Stimulated activated CD4-positive, alpha-beta T cell treated with anti-CD3 and anti-CD28 coated beads, Interleukin-2, amount 100 ng/mL, for 24 hours (primary cell): ENCODE results near the gene KCNK1.
"Not testable (repeated sequence)": the region's sequence is repeated elsewhere in the genome, so short reads cannot be mapped to it uniquely, and the experiment has no call there.

ENCODE experiments used
- DNase-seq, 2 donors: peaks; one replicate each; pipeline ENCODE4 v3.0.0-alpha.2; 2020

KCNK1 gene

GRCh38 chr1:233608988-233609387 is 4.9 kb upstream of the KCNK1 start:
- no peak for DNase-seq

- no peak for DNase-seq
Measured at GRCh38 chr1:233609926-233610325, 4.0 kb upstream of the KCNK1 start.

GRCh38 chr1:233610628-233611027 is 3.3 kb upstream of the KCNK1 start:
- no peak for DNase-seq

- not testable (repeated sequence) for DNase-seq
Measured at GRCh38 chr1:233611363-233611762, 2.5 kb upstream of the KCNK1 start.

GRCh38 chr1:233614173-233614742 is 352 bp downstream of the KCNK1 start:
- DNase-seq, result peak in 1 of 2 donors; percentile 20

- DNase-seq, result no peak
Measured at GRCh38 chr1:233614743-233615521, 1.0 kb downstream of the KCNK1 start.

GRCh38 chr1:233615571-233615970 is 1.7 kb downstream of the KCNK1 start:
- no peak for DNase-seq

GRCh38 chr1:233617025-233617424 is 3.1 kb downstream of the KCNK1 start:
- no peak for DNase-seq

GRCh38 chr1:233619414-233619813 is 5.5 kb downstream of the KCNK1 start:
- not testable (repeated sequence) for DNase-seq

GRCh38 chr1:233620065-233620464 is 6.2 kb downstream of the KCNK1 start:
- no peak for DNase-seq

- DNase-seq, result no peak
Measured at GRCh38 chr1:233621923-233622322, 8.0 kb downstream of the KCNK1 start.

- no peak for DNase-seq
Measured at GRCh38 chr1:233624289-233624688, 10.4 kb downstream of the KCNK1 start.

GRCh38 chr1:233625087-233625486 is 11.2 kb downstream of the KCNK1 start:
- DNase-seq, result no peak

- no peak for DNase-seq
Measured at GRCh38 chr1:233625510-233625981, 11.6 kb downstream of the KCNK1 start.

GRCh38 chr1:233627376-233627775 is 13.5 kb downstream of the KCNK1 start:
- DNase-seq, result peak; percentile 48 to 55

- peak in 1 of 2 donors; percentile 30 for DNase-seq
Measured at GRCh38 chr1:233627823-233628222, 13.9 kb downstream of the KCNK1 start.

GRCh38 chr1:233629305-233629935 is 15.5 kb downstream of the KCNK1 start:
- DNase-seq, result no peak

- no peak for DNase-seq
Measured at GRCh38 chr1:233631810-233632405, 18.0 kb downstream of the KCNK1 start.

GRCh38 chr1:233632436-233632835 is 18.5 kb downstream of the KCNK1 start:
- DNase-seq, result no peak

GRCh38 chr1:233635765-233636502 is 22.0 kb downstream of the KCNK1 start:
- no peak for DNase-seq

- DNase-seq, result no peak
Measured at GRCh38 chr1:233636503-233636877, 22.6 kb downstream of the KCNK1 start.

- DNase-seq, result no peak
Measured at GRCh38 chr1:233638513-233638912, 24.6 kb downstream of the KCNK1 start.

- DNase-seq, result no peak
Measured at GRCh38 chr1:233639611-233640010, 25.7 kb downstream of the KCNK1 start.
